Measurements from ENCODE around the gene TIMM10. TPM values are rescaled to one million over a fixed set of nuclear protein-coding genes. Genes with fewer than 3 reads are reported as not detected.

Gene TIMM10
- total and polyA plus RNA-seq, 9 donors: 36.3 to 61.9 (median 38.4) TPM

DNA sequence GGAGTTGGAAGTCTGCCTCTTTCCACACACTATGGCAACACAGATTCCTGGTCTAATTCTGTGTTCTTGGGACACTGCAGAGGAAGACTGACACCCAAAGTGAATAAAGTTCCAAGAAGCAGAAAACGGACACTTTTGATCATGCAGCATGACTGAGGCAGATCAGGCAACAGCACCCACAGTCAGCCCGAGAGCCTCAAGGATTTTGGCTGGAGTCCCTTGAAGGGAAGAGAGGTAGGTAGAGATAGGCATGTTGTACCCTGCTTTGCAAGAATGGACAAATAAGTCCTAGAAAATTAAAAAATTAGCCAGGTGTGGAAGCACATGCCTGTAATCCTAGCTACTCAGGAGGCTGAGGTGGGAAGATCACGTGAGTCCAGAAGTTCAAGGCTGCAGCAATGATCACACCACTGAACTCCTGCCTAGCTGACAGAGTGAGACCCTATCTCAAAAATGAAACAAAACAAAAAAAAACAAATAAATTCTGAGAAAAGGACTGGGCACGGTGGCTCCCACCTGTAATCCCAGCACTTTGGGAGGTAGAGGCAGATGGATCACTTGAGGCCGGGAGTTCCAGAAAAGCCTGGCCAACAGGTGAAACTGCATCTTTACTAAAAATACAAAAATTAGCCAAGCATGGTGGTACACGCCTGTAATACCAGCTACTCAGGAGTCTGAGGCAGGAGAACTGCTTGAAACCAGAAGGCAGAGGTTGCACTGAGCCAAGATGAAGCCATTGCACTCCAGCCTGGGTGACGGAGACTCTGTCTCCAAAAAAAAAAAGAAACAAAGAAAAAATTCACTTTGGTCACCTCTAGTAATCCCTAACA lies 22.0 kb downstream of the TIMM10 start:
- Histone ChIP-seq H3K27ac (ENCODE audit: low read length) (no peak overlapping the region), H3K36me3 (ENCODE audit: control insufficient read depth, insufficient read depth, low read length) (peaks cover 4% of the 10 kb centered on the region), H3K4me3 (ENCODE audit: low read length) (no peak overlapping the region), H3K27me3 (ENCODE audit: control insufficient read depth, insufficient read depth, low read length) (no peaks in the 10 kb centered on the region), H3K9me3 (replicated peaks; ENCODE audit: control insufficient read depth, low read depth, low read length) (no peaks in the 10 kb centered on the region), H3K4me1 (ENCODE audit: control insufficient read depth, insufficient read depth, low read length) (peaks cover 6% of the 10 kb centered on the region)
- 94% methylated on average over 3 of the region's 7 CpGs for WGBS (ENCODE audit: insufficient coverage)
- DNase-seq: no peak

DNA sequence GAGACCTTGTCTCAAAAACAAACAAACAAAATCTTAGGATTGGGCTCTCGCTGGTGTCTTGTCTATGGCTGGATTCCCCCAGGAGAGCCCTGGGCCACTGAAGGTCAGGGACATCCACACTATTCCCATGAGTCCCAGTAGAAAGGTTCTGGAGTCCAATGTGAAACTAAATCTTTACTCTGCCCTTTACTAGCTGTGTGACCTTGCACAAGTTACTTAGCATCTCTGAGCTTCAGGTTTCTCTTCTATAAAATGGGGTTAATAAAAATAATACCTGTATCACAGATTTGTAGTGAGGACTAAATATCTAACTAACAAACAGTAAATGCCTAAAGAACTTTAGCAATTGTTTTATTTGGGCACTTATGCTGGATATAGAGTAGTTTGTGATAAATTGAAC lies 24.0 kb downstream of the TIMM10 start:
- H3K36me3 ChIP-seq (ENCODE audit: control insufficient read depth, insufficient read depth, low read length): peaks cover 4% of the 10 kb centered on the region
- peaks cover 1% of the 10 kb centered on the region for H3K4me1 ChIP-seq (ENCODE audit: control insufficient read depth, insufficient read depth, low read length)
- no peak for DNase-seq
- WGBS (ENCODE audit: insufficient coverage): 100% methylated on average over 1 of the region's 1 CpG
- no peaks in the 10 kb centered on the region for H3K9me3 ChIP-seq (replicated peaks; ENCODE audit: control insufficient read depth, low read depth, low read length)
- no peaks in the 10 kb centered on the region for H3K27me3 ChIP-seq (ENCODE audit: control insufficient read depth, insufficient read depth, low read length)
- no peak overlapping the region for H3K4me3 ChIP-seq (ENCODE audit: low read length)
- no peak overlapping the region for H3K27ac ChIP-seq (ENCODE audit: low read length)

DNA sequence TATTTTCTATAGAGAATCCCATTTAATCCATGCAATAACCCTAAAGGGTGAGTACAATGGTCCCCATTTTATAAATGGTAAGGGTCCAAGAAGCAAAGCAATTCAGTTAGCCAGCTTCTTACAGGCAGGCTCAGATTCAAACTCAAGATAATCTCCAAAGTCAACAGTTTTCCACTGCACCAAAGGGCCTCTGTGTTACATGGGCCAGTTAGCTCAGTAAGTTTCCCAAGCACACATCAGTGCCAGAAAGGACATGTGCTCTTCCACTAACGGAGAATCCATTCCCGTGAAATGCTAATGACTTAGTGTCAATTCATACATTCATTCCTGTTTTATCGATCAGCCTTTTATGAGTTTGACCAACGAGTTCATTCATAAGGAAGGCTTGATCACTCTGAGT lies 26.0 kb downstream of the TIMM10 start:
- DNase-seq: no peak
- H3K27ac ChIP-seq (ENCODE audit: low read length): no peak overlapping the region
- no peak overlapping the region for H3K4me3 ChIP-seq (ENCODE audit: low read length)
- H3K36me3 ChIP-seq (ENCODE audit: control insufficient read depth, insufficient read depth, low read length): peaks cover 11% of the 10 kb centered on the region
- 100% methylated on average over 1 of the region's 4 CpGs for WGBS (ENCODE audit: insufficient coverage)
- H3K27me3 ChIP-seq (ENCODE audit: control insufficient read depth, insufficient read depth, low read length): no peaks in the 10 kb centered on the region
- H3K9me3 ChIP-seq (replicated peaks; ENCODE audit: control insufficient read depth, low read depth, low read length): no peaks in the 10 kb centered on the region
- H3K4me1 ChIP-seq (ENCODE audit: control insufficient read depth, insufficient read depth, low read length): peaks cover 22% of the 10 kb centered on the region

DNA sequence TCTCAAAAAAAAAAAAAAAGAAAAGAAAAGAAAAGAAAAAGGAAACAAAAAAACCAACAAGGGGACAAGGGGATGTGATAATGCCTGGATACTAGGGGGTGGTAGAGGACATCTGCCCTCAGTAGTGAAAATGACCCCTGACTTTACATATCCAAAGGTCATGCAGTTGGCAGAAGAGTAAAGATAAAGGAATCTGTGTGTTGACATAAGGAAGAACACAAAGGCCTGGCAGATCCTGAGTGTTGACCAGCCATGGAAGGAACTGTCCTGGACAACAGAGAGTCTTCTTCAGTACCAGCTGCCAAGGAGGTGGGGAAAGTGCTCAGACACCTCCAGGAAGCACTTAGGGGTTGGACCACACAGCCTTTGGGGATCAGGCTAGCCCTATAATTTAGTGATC lies 27.7 kb downstream of the TIMM10 start:
- H3K27me3 ChIP-seq (ENCODE audit: control insufficient read depth, insufficient read depth, low read length): no peaks in the 10 kb centered on the region

DNA sequence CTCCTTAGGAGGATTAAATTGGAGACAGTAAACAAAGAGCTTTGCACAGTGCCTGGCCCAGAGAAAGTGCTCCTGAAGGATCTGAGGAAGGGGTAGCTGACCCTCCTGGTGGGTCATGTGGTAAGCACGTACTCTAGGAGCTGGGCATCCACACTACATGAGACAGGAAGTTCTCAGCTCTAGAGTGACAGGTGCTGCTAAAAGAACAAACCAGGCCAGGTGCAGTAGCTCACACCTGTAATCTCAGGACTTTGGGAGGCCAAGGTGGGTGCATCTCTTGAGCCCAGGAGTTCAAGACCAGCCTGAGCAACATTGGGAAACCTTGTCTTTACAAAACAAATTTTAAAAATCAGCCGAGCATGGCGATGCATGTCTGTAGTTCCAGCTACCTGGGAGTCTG lies 28.2 kb downstream of the TIMM10 start:
- no peak for DNase-seq
- Histone ChIP-seq H3K4me3 (ENCODE audit: low read length) (no peak overlapping the region), H3K4me1 (ENCODE audit: control insufficient read depth, insufficient read depth, low read length) (peaks cover 33% of the 10 kb centered on the region), H3K36me3 (ENCODE audit: control insufficient read depth, insufficient read depth, low read length) (peaks cover 17% of the 10 kb centered on the region), H3K9me3 (replicated peaks; ENCODE audit: control insufficient read depth, low read depth, low read length) (no peaks in the 10 kb centered on the region), H3K27ac (ENCODE audit: low read length) (no peak overlapping the region), H3K27me3 (ENCODE audit: control insufficient read depth, insufficient read depth, low read length) (no peaks in the 10 kb centered on the region)
- WGBS (ENCODE audit: insufficient coverage): 94% methylated on average over 3 of the region's 3 CpGs

More for the DNA sequence above, 27.7 kb downstream of the TIMM10 start:
- H3K4me3 ChIP-seq (ENCODE audit: low read length): no peak overlapping the region
- peaks cover 33% of the 10 kb centered on the region for H3K4me1 ChIP-seq (ENCODE audit: control insufficient read depth, insufficient read depth, low read length)
- no peak for DNase-seq
- H3K9me3 ChIP-seq (replicated peaks; ENCODE audit: control insufficient read depth, low read depth, low read length): no peaks in the 10 kb centered on the region
- H3K36me3 ChIP-seq (ENCODE audit: control insufficient read depth, insufficient read depth, low read length): peaks cover 13% of the 10 kb centered on the region
- no peak overlapping the region for H3K27ac ChIP-seq (ENCODE audit: low read length)

DNA sequence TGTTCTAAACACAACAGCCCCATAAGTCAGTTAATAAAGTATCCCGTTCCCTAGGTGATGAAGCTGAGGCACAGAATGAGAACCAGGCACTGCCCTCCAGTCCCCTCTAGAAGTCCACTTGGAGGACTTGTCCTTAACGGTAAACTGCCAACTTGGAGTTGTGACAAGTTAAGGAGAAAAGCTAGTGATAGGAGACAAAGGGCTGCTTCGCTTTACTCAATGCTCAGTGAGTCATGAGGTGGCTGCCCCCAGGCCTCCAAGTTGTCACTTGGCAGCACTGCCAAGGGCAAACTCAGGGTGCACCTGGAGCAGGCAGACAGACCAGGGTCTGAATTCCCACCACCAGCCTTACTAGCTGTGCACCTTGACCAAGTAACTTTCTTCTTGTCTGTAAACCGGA lies 28.6 kb downstream of the TIMM10 start:
- Histone ChIP-seq H3K27ac (ENCODE audit: low read length) (no peak overlapping the region), H3K27me3 (ENCODE audit: control insufficient read depth, insufficient read depth, low read length) (no peaks in the 10 kb centered on the region), H3K4me3 (ENCODE audit: low read length) (no peak overlapping the region), H3K9me3 (replicated peaks; ENCODE audit: control insufficient read depth, low read depth, low read length) (no peaks in the 10 kb centered on the region), H3K36me3 (ENCODE audit: control insufficient read depth, insufficient read depth, low read length) (peaks cover 19% of the 10 kb centered on the region), H3K4me1 (ENCODE audit: control insufficient read depth, insufficient read depth, low read length) (peaks cover 33% of the 10 kb centered on the region)
- DNase-seq: no peak
- WGBS (ENCODE audit: insufficient coverage): 91% methylated on average over 1 of the region's 4 CpGs

DNA sequence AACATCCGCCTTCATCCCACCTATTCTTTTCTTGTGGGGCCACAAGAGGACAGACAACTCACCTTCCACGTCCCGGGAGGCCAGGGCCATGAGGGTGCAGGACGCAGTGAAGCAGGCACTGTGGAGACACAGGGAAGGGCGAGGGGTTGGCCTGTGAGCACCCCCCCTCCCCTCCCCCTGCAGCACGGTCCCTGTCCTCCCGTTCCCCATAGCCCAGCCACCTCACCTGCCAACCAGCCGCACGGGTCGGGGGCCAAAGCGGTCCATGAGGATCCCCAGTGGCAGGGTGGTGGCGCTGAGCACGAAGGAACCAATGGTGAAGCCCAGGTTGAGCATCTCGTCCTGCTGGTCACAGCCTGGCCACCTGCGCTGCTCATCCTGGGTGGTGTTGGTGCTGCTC lies 29.6 kb downstream of the TIMM10 start:
- peaks cover 33% of the 10 kb centered on the region for H3K4me1 ChIP-seq (ENCODE audit: control insufficient read depth, insufficient read depth, low read length)
- no peaks in the 10 kb centered on the region for H3K27me3 ChIP-seq (ENCODE audit: control insufficient read depth, insufficient read depth, low read length)
- no peak overlapping the region for H3K27ac ChIP-seq (ENCODE audit: low read length)
- DNase-seq: no peak
- WGBS (ENCODE audit: insufficient coverage): 80% methylated on average over 11 of the region's 15 CpGs
- no peaks in the 10 kb centered on the region for H3K9me3 ChIP-seq (replicated peaks; ENCODE audit: control insufficient read depth, low read depth, low read length)
- H3K4me3 ChIP-seq (ENCODE audit: low read length): no peak overlapping the region
- peaks cover 29% of the 10 kb centered on the region for H3K36me3 ChIP-seq (ENCODE audit: control insufficient read depth, insufficient read depth, low read length)

DNA sequence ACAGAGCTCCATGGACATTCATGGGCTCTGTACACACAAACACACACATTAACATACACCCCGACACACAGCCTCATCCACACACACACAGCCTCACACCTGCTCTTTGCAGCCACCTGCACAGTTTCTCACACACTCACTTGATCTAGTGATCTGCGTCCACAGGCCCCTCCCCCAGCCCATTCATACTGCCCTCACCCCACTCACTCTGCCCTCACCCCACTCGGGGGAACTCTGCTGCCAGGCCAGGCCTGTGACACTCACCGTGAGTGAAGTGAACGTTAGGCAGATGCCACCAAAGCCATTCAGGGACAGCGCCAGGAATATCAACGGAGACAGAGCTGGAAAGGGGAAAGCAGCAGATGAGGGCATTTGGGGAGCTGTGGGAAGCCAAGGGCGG lies 30.0 kb downstream of the TIMM10 start:
- Histone ChIP-seq H3K27ac (ENCODE audit: low read length) (peak overlapping the region; percentile 89), H3K9me3 (replicated peaks; ENCODE audit: control insufficient read depth, low read depth, low read length) (no peaks in the 10 kb centered on the region), H3K4me1 (ENCODE audit: control insufficient read depth, insufficient read depth, low read length) (peaks cover 33% of the 10 kb centered on the region), H3K27me3 (ENCODE audit: control insufficient read depth, insufficient read depth, low read length) (no peaks in the 10 kb centered on the region), H3K4me3 (ENCODE audit: low read length) (no peak overlapping the region), H3K36me3 (ENCODE audit: control insufficient read depth, insufficient read depth, low read length) (peaks cover 29% of the 10 kb centered on the region)
- 80% methylated on average over 6 of the region's 8 CpGs for WGBS (ENCODE audit: insufficient coverage)
- DNase-seq: no peak

DNA sequence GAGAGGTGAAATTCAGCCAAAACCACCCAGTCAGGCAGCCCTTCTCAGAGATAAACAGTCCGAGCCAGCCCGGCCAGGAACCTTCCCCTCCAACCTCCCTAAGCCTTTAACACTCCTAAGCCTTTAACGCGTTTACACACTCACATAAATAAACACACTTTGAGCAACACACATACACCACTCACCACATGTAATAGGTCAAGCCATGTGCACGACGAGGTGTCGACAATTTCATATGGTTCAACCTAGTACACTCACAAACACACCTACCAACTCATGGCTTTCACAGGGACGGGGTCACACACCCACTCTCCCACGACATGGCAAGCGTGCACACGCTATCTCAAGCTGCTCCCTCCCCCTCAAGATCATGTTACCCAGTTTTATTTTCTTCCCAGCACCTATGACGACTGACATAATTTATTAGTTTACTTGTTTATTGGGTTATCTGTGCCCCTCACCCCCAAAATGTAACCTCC lies 30.5 kb downstream of the TIMM10 start:
- no peaks in the 10 kb centered on the region for H3K27me3 ChIP-seq (ENCODE audit: control insufficient read depth, insufficient read depth, low read length)
- H3K27ac ChIP-seq (ENCODE audit: low read length): peak overlapping the region; percentile 89
- 15% methylated on average over 8 of the region's 12 CpGs for whole genome bisulfite sequencing (ENCODE audit: insufficient coverage)
- H3K9me3 ChIP-seq (replicated peaks; ENCODE audit: control insufficient read depth, low read depth, low read length): no peaks in the 10 kb centered on the region
- H3K4me3 ChIP-seq (ENCODE audit: low read length): peak overlapping the region; percentile 30
- H3K36me3 ChIP-seq (ENCODE audit: control insufficient read depth, insufficient read depth, low read length): peaks cover 29% of the 10 kb centered on the region
- peaks cover 33% of the 10 kb centered on the region for H3K4me1 ChIP-seq (ENCODE audit: control insufficient read depth, insufficient read depth, low read length)
- DNase-seq: no peak

DNA sequence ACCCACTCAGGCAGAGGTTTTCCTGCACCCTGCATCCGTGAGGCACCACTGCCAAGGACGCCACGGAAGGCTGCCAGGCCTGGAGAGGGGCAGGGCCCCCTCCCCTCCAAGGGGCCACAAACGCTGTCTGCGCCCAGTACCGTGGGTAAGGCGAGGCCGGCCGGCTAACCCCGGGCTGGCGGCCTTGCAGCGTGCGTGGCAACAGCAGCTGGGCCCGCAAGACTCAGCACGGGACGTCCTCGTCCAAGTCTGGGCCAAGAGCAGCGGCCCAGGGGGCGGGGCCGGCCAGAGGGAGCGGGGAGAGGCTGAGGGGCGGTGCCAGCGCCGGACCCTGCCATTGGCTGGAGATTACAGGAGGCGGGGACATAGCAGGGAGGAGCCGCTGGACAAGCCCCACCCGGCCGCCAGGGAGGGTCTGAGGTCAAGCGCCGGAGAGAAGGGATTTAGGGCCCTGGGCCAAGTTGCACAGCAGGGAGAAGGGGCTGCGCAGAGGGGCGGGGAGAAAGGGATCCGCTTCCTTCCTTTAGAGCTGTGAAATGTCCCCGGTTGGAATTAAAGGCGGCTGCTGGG lies 31.1 kb downstream of the TIMM10 start:
- no peaks in the 10 kb centered on the region for H3K9me3 ChIP-seq (replicated peaks; ENCODE audit: control insufficient read depth, low read depth, low read length)
- DNase-seq: peak; percentile 96
- H3K4me1 ChIP-seq (ENCODE audit: control insufficient read depth, insufficient read depth, low read length): peaks cover 34% of the 10 kb centered on the region
- WGBS (ENCODE audit: insufficient coverage): 3% methylated on average over 32 of the region's 35 CpGs
- H3K4me3 ChIP-seq (ENCODE audit: low read length): peak overlapping the region; percentile 30
- H3K27me3 ChIP-seq (ENCODE audit: control insufficient read depth, insufficient read depth, low read length): no peaks in the 10 kb centered on the region
- H3K36me3 ChIP-seq (ENCODE audit: control insufficient read depth, insufficient read depth, low read length): peaks cover 29% of the 10 kb centered on the region
- peak overlapping the region; percentile 89 for H3K27ac ChIP-seq (ENCODE audit: low read length)

All from muscle of leg (tissue), 11 donors.